Mesodermal cell (in vitro differentiated cells): Measurements from ENCODE around the gene STIM1.

Source experiments
- H3K27ac ChIP-seq: 2 replicates; pipeline ENCODE4 v1.7.0; 2013; ENCODE audit warnings: mild to moderate bottlenecking, low read depth, low read length, moderate library complexity; ENCODE audit not compliant: severe bottlenecking
- H3K36me3 ChIP-seq: 2 replicates; pipeline ENCODE4 v1.7.1; 2013; ENCODE audit warnings: mild to moderate bottlenecking, low read length, moderate library complexity; ENCODE audit not compliant: control insufficient read depth, insufficient read depth
- H3K4me1 ChIP-seq: one replicate; pipeline ENCODE4 v1.7.1; 2013; ENCODE audit warnings: mild to moderate bottlenecking, low read length; ENCODE audit not compliant: insufficient read depth, control insufficient read depth, poor library complexity, severe bottlenecking
- H3K4me3 ChIP-seq: 2 replicates; pipeline ENCODE4 v1.7.0; 2013; ENCODE audit warnings: low read length, control low read depth, mild to moderate bottlenecking; ENCODE audit not compliant: insufficient read depth, poor library complexity, severe bottlenecking; ENCODE audit errors: extremely low read depth
- H3K9me3 ChIP-seq: 2 replicates; pipeline ENCODE4 v1.7.1; 2013; ENCODE audit warnings: mild to moderate bottlenecking, low read length, moderate library complexity; ENCODE audit not compliant: control insufficient read depth
- WGBS, 2 experiments: methylation state at CpG; one replicate each; pipeline ENCODE4 v1.1.5; 2013; ENCODE audit warnings: missing lambda C conversion rate in 2 of 2; ENCODE audit not compliant: insufficient coverage in 2 of 2; 5-methylcytosine and 5-hydroxymethylcytosine counted together

The STIM1 gene

DNA sequence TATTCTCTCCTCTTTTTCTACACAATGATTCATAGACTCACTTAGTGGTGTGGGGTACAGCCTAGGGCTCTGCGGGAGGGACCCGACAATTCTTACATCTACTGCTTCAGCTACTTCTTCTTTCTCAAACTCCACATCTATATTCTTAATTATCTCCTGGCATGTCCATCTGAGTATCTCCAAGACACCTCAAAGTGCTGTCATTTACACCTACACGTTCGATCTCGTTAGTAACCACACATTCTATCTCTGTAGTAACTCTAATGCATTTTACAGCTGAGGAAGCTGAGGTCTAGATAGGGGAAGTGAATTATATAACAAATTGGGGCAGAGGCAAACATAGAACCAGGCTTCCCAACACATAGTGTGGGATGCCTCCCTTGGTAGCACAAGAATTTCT is 211.4 kb downstream of the STIM1 start:
- WGBS, 2 experiments = 86 to 100% methylated on average over 2 of the region's 5 CpGs
- Histone ChIP-seq H3K4me3 (no peak overlapping the region), H3K36me3 (no peaks in the 10 kb centered on the region), H3K27ac (no peak overlapping the region), H3K9me3 (no peaks in the 10 kb centered on the region), H3K4me1 (no peaks in the 10 kb centered on the region)

GRCh38 chr11:4068962-4069361 is 213.5 kb downstream of the STIM1 start:
- Histone ChIP-seq H3K27ac (no peak overlapping the region), H3K4me3 (no peak overlapping the region), H3K36me3 (no peaks in the 10 kb centered on the region), H3K4me1 (peaks cover 4% of the 10 kb centered on the region), H3K9me3 (no peaks in the 10 kb centered on the region)
- WGBS, 2 experiments = 67 to 100% methylated on average over 1 of the region's 1 CpG

DNA sequence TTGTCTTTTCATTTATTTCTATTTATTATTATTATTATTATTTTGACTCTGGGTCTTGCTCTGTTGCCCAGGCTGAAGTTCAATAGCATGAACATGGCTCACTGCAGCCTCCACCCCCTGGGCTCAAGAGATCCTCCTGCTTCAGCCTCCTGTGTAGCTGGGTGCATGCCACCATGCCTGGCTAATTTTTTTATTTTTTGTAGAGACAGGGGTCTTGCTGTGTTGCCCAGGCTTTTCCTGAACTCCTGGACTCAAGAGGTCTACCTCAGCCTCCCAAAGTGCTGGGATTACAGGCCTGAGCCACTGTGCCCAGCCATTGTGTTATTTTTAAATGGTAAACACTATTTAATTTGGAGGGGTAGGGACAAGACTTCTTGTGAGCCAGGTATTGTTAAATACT is 215.9 kb downstream of the STIM1 start:
- Histone ChIP-seq H3K36me3 (peaks cover 2% of the 10 kb centered on the region), H3K27ac (no peak overlapping the region), H3K9me3 (no peaks in the 10 kb centered on the region), H3K4me3 (no peak overlapping the region), H3K4me1 (peaks cover 4% of the 10 kb centered on the region)

DNA sequence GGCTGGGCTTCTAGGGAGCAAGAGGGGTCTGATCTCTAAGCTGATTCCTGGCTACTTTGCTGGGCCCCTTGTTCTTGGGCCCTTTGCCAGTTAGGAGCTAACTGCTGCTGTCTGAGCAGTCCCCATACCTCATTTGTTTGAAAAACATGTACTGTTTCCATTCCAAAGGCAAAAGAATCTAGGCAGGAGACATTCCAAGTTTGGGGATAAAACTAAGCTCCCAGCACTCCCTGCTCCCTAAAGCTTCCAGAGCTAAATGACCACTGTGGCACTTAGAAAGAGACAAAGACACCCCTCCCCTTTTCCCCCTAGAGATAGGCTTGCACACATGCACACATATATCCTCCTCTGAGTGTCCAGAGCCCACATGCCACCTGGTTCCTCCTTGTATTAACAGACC is 216.4 kb downstream of the STIM1 start:
- Histone ChIP-seq H3K4me1 (peaks cover 4% of the 10 kb centered on the region), H3K9me3 (no peaks in the 10 kb centered on the region), H3K27ac (no peak overlapping the region), H3K36me3 (peaks cover 2% of the 10 kb centered on the region), H3K4me3 (no peak overlapping the region)

DNA sequence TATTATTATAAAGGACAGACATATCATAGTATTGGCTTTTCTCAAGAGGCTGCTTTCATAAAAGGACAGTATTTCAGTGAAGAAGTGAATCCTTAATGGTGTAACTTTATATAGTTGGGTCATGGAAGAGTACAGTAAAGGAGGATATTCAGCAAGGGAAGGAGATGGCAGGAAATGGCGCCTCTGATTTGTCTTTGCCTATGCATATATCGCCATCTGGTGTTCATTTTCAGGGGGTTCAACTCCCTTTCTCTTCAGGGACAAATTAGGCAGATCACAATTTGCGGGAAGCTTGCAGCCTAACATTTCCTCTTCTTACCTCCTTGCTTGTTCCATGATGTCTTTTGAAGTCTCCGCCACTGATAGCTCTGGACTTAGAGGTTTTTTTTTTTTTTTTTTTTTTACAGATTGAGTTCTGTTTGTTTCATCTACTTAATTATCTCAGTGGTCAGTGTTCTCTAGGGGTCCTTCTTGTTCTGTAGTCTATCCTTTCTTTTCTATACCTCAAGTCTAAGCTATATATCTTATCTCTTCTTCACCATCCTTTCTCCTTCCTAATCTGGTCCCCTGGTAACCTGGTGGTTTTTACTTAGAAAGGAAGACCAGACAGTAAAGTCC is 217.3 kb downstream of the STIM1 start:
- Histone ChIP-seq H3K9me3 (no peaks in the 10 kb centered on the region), H3K4me3 (no peak overlapping the region), H3K36me3 (peaks cover 2% of the 10 kb centered on the region), H3K4me1 (peaks cover 4% of the 10 kb centered on the region), H3K27ac (no peak overlapping the region)
- WGBS, 2 experiments = 0 to 5% methylated on average over 3 of the region's 4 CpGs

DNA sequence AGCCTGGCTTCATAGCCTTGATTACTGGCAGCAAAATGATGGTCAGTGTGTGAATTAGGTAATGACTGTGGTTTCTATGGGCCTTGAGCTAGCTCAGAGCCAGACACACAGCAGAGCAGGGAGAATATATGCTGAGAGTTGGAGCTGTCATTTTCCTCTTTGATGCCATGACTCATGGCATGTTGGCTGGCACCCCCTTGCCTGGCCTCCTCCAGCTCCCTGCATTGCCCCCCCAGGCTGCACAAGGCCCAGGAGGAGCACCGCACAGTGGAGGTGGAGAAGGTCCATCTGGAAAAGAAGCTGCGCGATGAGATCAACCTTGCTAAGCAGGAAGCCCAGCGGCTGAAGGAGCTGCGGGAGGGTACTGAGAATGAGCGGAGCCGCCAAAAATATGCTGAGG is 218.8 kb downstream of the STIM1 start:
- H3K36me3 ChIP-seq = peaks cover 2% of the 10 kb centered on the region
- peaks cover 4% of the 10 kb centered on the region for H3K4me1 ChIP-seq
- no peak overlapping the region for H3K27ac ChIP-seq
- 99 to 100% methylated on average over 3 to 7 of the region's 7 CpGs for WGBS, 2 experiments
- H3K9me3 ChIP-seq = no peaks in the 10 kb centered on the region
- H3K4me3 ChIP-seq = no peak overlapping the region

DNA sequence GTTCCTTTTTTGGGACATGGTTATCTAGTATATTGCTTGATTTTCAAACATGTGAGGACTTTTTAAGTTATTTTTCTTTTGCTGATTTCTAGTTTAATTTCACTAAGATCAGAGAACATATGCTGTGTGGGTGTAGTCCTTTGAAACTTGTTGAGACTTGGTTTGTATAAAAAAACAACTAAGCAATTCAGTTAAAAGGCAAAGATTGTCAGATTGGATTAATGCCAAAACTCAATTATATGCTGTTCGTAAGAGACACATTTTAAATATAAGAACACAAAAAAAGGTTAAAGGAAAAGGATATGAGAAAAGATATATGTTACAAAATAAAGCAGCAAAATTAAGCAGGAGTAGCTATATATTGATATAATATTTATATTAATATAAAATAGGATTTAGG is 221.3 kb downstream of the STIM1 start:
- no CpG with 5 or more reads among the region's 1 CpG for WGBS, 2 experiments

DNA sequence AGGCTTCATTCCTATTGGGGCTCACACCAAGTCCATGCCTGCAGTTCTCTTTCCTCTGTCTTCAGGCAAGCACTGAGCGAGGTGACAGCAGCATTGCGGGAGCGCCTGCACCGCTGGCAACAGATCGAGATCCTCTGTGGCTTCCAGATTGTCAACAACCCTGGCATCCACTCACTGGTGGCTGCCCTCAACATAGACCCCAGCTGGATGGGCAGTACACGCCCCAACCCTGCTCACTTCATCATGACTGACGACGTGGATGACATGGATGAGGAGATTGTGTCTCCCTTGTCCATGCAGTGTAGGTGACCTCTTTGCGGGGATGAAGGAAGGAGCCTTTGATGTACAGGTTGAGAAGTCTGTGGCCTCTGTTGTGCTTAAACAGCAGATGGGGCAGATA is 227.7 kb downstream of the STIM1 start:
- H3K27ac ChIP-seq = no peak overlapping the region
- WGBS, 2 experiments = 95 to 96% methylated on average over 8 of the region's 9 CpGs
- H3K9me3 ChIP-seq = no peaks in the 10 kb centered on the region
- H3K4me1 ChIP-seq = no peaks in the 10 kb centered on the region
- no peak overlapping the region for H3K4me3 ChIP-seq
- H3K36me3 ChIP-seq = peaks cover 6% of the 10 kb centered on the region

More for the DNA sequence above, 221.3 kb downstream of the STIM1 start:
- Histone ChIP-seq H3K4me1 (peaks cover 4% of the 10 kb centered on the region), H3K36me3 (peaks cover 2% of the 10 kb centered on the region), H3K4me3 (no peak overlapping the region), H3K27ac (no peak overlapping the region), H3K9me3 (no peaks in the 10 kb centered on the region)

GRCh38 chr11:4084406-4085125 is 229.1 kb downstream of the STIM1 start:
- no peak overlapping the region for H3K4me3 ChIP-seq
- H3K9me3 ChIP-seq = no peaks in the 10 kb centered on the region
- no peak overlapping the region for H3K27ac ChIP-seq
- peaks cover 6% of the 10 kb centered on the region for H3K36me3 ChIP-seq
- no peaks in the 10 kb centered on the region for H3K4me1 ChIP-seq
- WGBS, 2 experiments = 94 to 96% methylated on average over 8 to 9 of the region's 12 CpGs

- Histone ChIP-seq H3K9me3 (no peaks in the 10 kb centered on the region), H3K27ac (no peak overlapping the region), H3K36me3 (peaks cover 6% of the 10 kb centered on the region), H3K4me3 (no peak overlapping the region), H3K4me1 (no peaks in the 10 kb centered on the region)
Observed at GRCh38 chr11:4085575-4085974, 230.1 kb downstream of the STIM1 start.

- WGBS, 2 experiments = 95 to 96% methylated on average over 7 to 8 of the region's 8 CpGs
- Histone ChIP-seq H3K27ac (no peak overlapping the region), H3K9me3 (no peaks in the 10 kb centered on the region), H3K4me1 (no peaks in the 10 kb centered on the region), H3K4me3 (no peak overlapping the region), H3K36me3 (peaks cover 6% of the 10 kb centered on the region)
Observed at GRCh38 chr11:4086575-4087353, 231.3 kb downstream of the STIM1 start.
